ENCODE measurements around the gene SOX4. TPM values are rescaled to one million over a fixed set of nuclear protein-coding genes. Genes with fewer than 3 reads are reported as not detected.

The SOX4 gene
- polyA plus RNA-seq, 1 donor (not counting 4 experiments of a cell fraction or from before 2014, with no cell fraction given): 16.3 TPM

DNA sequence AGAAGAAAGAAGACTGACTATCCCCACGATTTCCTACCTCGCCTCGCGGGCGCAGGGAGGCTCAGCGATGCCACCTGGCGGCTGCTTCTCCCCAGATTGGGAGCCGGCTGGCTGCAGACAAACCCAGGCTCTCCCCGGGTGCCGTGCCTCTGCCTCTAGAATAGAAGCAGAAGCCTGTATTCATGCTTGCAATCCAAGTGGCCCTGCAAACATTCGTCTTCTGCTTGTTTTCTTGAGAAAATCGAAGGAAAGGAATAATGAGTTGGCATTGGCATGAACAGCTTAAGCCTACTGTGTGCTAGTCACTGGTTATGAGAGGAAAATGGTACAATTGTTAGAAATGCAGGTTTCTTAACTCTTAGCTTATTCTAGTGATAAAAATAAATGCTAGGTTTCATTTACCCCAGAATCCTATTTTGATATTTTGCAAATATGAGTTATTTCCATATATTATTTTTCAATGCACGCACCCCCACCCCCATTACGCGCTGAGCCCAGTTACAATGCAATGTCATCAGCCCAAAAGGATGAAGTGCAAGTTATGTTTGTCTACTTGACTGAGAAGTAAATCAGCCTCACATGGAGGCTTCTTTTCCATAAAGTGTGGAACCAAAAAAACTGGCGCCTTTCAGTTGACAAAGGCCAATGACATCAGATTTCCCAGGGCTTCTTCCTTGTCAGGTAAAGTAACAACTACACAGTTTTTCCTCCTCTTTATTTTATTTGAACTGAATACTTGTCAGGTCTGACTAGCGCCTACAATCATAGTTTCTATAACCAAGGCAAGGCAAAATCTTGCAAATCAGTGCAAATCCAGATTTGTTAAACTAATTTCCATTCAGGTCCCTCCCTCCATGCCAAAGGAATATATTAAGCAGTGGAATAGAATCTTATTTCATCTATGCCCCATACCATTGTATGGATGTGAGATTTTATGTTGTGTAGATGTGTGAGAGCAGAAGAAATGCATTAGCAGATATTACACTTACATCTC lies 3.9 kb upstream of the SOX4 start:
- H3K9me1 ChIP-seq (ENCODE audit: control insufficient read depth, extremely low read depth, insufficient read depth, low read length): no peaks in the 10 kb centered on the region
- DNase-seq (ENCODE audit: low read depth, low spot score): no peak
- peak overlapping the region; percentile 86 for H3K4me2 ChIP-seq (ENCODE audit: control insufficient read depth, extremely low read depth, insufficient read depth, low read depth, low read length)
- no peaks in the 10 kb centered on the region for H4K20me1 ChIP-seq (ENCODE audit: control insufficient read depth, extremely low read depth, insufficient read depth, low read length)
- H3K4me1 ChIP-seq (ENCODE audit: control insufficient read depth, extremely low read depth, insufficient read depth, low read length): peaks cover 16% of the 10 kb centered on the region
- dilution Hi-C loops (cut with MboI; ENCODE audit: extremely low pct_ligation_motif_present, low sequenced_read_pairs): no loop called here
- H3K4me3 ChIP-seq (ENCODE audit: control insufficient read depth in 2 of 3, extremely low read depth in 1 of 3, insufficient read depth in 2 of 3, low read depth in 1 of 3, low read length in 3 of 3): peak overlapping the region; percentile 44 to 84 (median 79)
- H3K27ac ChIP-seq (ENCODE audit: control insufficient read depth, insufficient read depth, low read length): peak overlapping the region; percentile 84
- H3K36me3 ChIP-seq (ENCODE audit: control insufficient read depth in 2 of 2, extremely low read depth in 1 of 2, insufficient read depth in 2 of 2, low read length in 2 of 2): no peaks in the 10 kb centered on the region
- no peak for FAIRE-seq
- no peaks in the 10 kb centered on the region for H3K9me3 ChIP-seq (ENCODE audit: control insufficient read depth, low read depth, low read length)
- peaks cover 7% of the 10 kb centered on the region for H3K79me2 ChIP-seq (ENCODE audit: control insufficient read depth, insufficient read depth, low read length)
- H3K9ac ChIP-seq (ENCODE audit: control insufficient read depth, extremely low read depth, insufficient read depth, low read length): peak overlapping the region; percentile 84
- TF ChIP-seq, protein P1, sequence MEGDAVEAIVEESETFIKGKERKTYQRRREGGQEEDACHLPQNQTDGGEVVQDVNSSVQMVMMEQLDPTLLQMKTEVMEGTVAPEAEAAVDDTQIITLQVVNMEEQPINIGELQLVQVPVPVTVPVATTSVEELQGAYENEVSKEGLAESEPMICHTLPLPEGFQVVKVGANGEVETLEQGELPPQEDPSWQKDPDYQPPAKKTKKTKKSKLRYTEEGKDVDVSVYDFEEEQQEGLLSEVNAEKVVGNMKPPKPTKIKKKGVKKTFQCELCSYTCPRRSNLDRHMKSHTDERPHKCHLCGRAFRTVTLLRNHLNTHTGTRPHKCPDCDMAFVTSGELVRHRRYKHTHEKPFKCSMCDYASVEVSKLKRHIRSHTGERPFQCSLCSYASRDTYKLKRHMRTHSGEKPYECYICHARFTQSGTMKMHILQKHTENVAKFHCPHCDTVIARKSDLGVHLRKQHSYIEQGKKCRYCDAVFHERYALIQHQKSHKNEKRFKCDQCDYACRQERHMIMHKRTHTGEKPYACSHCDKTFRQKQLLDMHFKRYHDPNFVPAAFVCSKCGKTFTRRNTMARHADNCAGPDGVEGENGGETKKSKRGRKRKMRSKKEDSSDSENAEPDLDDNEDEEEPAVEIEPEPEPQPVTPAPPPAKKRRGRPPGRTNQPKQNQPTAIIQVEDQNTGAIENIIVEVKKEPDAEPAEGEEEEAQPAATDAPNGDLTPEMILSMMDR (optimal IDR thresholded peaks at IDR 0.05 in 1 of 3, IDR thresholded peaks at IDR 0.05 in 1 of 3, conservative IDR thresholded peaks at IDR 0.05 in 1 of 3; ENCODE audit: extremely low read depth in 1 of 3, insufficient read depth in 2 of 3, low read length in 3 of 3): peak; percentile 82 to 98 (median 94)
- TF ChIP-seq EZH2 (IDR thresholded peaks at IDR 0.05; ENCODE audit: low read length): no peak
- H3K27me3 ChIP-seq (ENCODE audit: control insufficient read depth, extremely low read depth, insufficient read depth, low read length): no peaks in the 10 kb centered on the region
- peak overlapping the region; percentile 96 for H2AFZ ChIP-seq (ENCODE audit: control insufficient read depth, low read length)

DNA sequence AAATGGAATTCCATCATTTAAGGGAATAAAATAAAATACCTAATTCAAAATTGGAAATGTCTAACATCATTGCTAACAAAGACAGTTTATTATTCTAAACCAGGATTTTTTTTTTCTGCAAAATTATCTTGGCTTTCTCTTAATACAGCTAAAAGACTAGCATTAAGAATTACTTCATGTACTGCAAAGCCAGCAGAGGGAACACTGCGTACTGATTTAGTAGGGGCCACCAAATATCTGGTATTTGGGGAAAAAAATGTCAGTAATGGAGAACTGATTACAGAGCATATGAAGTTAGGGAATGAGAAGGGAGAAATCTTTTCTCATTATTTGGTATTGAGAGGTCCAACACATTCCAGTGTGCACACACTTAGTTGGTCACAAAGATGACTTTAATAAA lies 3.2 kb upstream of the SOX4 start:
- Histone ChIP-seq H3K4me1 (ENCODE audit: control insufficient read depth, extremely low read depth, insufficient read depth, low read length) (peaks cover 16% of the 10 kb centered on the region), H2AFZ (ENCODE audit: control insufficient read depth, low read length) (no peak overlapping the region), H3K9ac (ENCODE audit: control insufficient read depth, extremely low read depth, insufficient read depth, low read length) (no peak overlapping the region), H4K20me1 (ENCODE audit: control insufficient read depth, extremely low read depth, insufficient read depth, low read length) (no peaks in the 10 kb centered on the region), H3K9me3 (ENCODE audit: control insufficient read depth, low read depth, low read length) (no peaks in the 10 kb centered on the region), H3K27me3 (ENCODE audit: control insufficient read depth, extremely low read depth, insufficient read depth, low read length) (no peaks in the 10 kb centered on the region), H3K36me3 (ENCODE audit: control insufficient read depth in 2 of 2, extremely low read depth in 1 of 2, insufficient read depth in 2 of 2, low read length in 2 of 2) (no peaks in the 10 kb centered on the region), H3K9me1 (ENCODE audit: control insufficient read depth, extremely low read depth, insufficient read depth, low read length) (no peaks in the 10 kb centered on the region), H3K4me2 (ENCODE audit: control insufficient read depth, extremely low read depth, insufficient read depth, low read depth, low read length) (no peak overlapping the region), H3K79me2 (ENCODE audit: control insufficient read depth, insufficient read depth, low read length) (peaks cover 12% of the 10 kb centered on the region), H3K4me3 (ENCODE audit: control insufficient read depth in 2 of 3, extremely low read depth in 1 of 3, insufficient read depth in 2 of 3, low read depth in 1 of 3, low read length in 3 of 3) (no peak overlapping the region), H3K27ac (ENCODE audit: control insufficient read depth, insufficient read depth, low read length) (no peak overlapping the region)
- DNase-seq (ENCODE audit: low read depth, low spot score): no peak
- dilution Hi-C loops (cut with MboI; ENCODE audit: extremely low pct_ligation_motif_present, low sequenced_read_pairs): no loop called here
- no peak for FAIRE-seq
- no peak for TF ChIP-seq EZH2 (IDR thresholded peaks at IDR 0.05; ENCODE audit: low read length)
- TF ChIP-seq, protein P1 (optimal IDR thresholded peaks at IDR 0.05 in 1 of 3, IDR thresholded peaks at IDR 0.05 in 1 of 3, conservative IDR thresholded peaks at IDR 0.05 in 1 of 3; ENCODE audit: extremely low read depth in 1 of 3, insufficient read depth in 2 of 3, low read length in 3 of 3): no peak
